ENCODE results near the gene PRKAR1B.

- no peak for TF ChIP-seq CHD2 (IDR thresholded peaks at IDR 0.05; ENCODE audit: low read length, partially characterized antibody)
- no peak for TF ChIP-seq CTCF (IDR thresholded peaks at IDR 0.05)
- TF ChIP-seq, protein P1, sequence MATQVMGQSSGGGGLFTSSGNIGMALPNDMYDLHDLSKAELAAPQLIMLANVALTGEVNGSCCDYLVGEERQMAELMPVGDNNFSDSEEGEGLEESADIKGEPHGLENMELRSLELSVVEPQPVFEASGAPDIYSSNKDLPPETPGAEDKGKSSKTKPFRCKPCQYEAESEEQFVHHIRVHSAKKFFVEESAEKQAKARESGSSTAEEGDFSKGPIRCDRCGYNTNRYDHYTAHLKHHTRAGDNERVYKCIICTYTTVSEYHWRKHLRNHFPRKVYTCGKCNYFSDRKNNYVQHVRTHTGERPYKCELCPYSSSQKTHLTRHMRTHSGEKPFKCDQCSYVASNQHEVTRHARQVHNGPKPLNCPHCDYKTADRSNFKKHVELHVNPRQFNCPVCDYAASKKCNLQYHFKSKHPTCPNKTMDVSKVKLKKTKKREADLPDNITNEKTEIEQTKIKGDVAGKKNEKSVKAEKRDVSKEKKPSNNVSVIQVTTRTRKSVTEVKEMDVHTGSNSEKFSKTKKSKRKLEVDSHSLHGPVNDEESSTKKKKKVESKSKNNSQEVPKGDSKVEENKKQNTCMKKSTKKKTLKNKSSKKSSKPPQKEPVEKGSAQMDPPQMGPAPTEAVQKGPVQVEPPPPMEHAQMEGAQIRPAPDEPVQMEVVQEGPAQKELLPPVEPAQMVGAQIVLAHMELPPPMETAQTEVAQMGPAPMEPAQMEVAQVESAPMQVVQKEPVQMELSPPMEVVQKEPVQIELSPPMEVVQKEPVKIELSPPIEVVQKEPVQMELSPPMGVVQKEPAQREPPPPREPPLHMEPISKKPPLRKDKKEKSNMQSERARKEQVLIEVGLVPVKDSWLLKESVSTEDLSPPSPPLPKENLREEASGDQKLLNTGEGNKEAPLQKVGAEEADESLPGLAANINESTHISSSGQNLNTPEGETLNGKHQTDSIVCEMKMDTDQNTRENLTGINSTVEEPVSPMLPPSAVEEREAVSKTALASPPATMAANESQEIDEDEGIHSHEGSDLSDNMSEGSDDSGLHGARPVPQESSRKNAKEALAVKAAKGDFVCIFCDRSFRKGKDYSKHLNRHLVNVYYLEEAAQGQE (IDR thresholded peaks at IDR 0.05; ENCODE audit: low read depth, low read length) = no peak
- no peak for TF ChIP-seq SMC3 (IDR thresholded peaks at IDR 0.05; ENCODE audit: low read depth, low read length)
These were observed 13.4 kb downstream of the PRKAR1B start for GRCh38 chr7:713488-714230.
